Kidney (tissue), 14 donors: ENCODE data around the gene ZBTB8OS. TPM values are rescaled to one million over a fixed set of nuclear protein-coding genes. Genes with fewer than 3 reads are reported as not detected.
A peak's percentile ranks its signal among the peaks of the same experiment; 100 is the strongest.
"Not testable (repeated sequence)": the region's sequence is repeated elsewhere in the genome, so short reads cannot be mapped to it uniquely, and the experiment has no call there.

Experiments
- DNase-seq, 5 donors: peaks; one replicate each; pipeline ENCODE4 v3.0.0-alpha.2; 2013 to 2020
- FAIRE-seq: peaks from 2 replicates; lab custom pipeline; 2012; peaks lifted over from hg19 to GRCh38; lab: Jason Lieb, UNC
- H3K27ac ChIP-seq, 2 donors: one replicate each; pipeline ENCODE4 v1.7.0; 2013; ENCODE audit warnings: low read depth in 2 of 2, low read length in 2 of 2, inconsistent platforms in 1 of 2
- H3K27me3 ChIP-seq: one replicate; pipeline ENCODE4 v1.7.1; 2013; ENCODE audit warnings: low read length, inconsistent platforms; ENCODE audit not compliant: control insufficient read depth, insufficient read depth
- H3K36me3 ChIP-seq, 3 donors: one replicate each; pipeline versions ENCODE4 v1.7.0 to v1.7.1; 2013; ENCODE audit warnings: low read length in 3 of 3, control low read depth in 1 of 3, inconsistent platforms in 1 of 3; ENCODE audit not compliant: insufficient read depth in 3 of 3, control insufficient read depth in 2 of 3
- H3K4me1 ChIP-seq, 3 donors: one replicate each; pipeline versions ENCODE4 v1.7.0 to v1.7.1; 2013; ENCODE audit warnings: low read length in 3 of 3, inconsistent platforms in 1 of 3, low read depth in 1 of 3; ENCODE audit not compliant: control insufficient read depth in 2 of 3, insufficient read depth in 2 of 3
- H3K4me3 ChIP-seq, 3 donors: one replicate each; pipeline versions ENCODE4 v1.7.0 to v1.8.1; 2013; ENCODE audit warnings: low read length in 3 of 3, control low read depth in 1 of 3, inconsistent platforms in 1 of 3
- H3K9ac ChIP-seq, 3 donors: one replicate each; pipeline versions ENCODE4 v1.7.0 to v1.7.1; 2013; ENCODE audit warnings: low read length in 3 of 3, control low read depth in 1 of 3, inconsistent platforms in 1 of 3
- H3K9me3 ChIP-seq, 3 donors: one replicate each; pipeline versions ENCODE4 v1.7.0 to v1.7.1; 2013; ENCODE audit warnings: low read length in 3 of 3, control low read depth in 1 of 3, inconsistent platforms in 1 of 3; ENCODE audit not compliant: control insufficient read depth in 2 of 3, insufficient read depth in 1 of 3
- CTCF ChIP-seq: IDR thresholded peaks from 3 replicates; pipeline ENCODE4 v1.5.1; 2012; ENCODE audit warnings: mild to moderate bottlenecking, moderate library complexity, borderline replicate concordance; ENCODE audit not compliant: insufficient read depth; ENCODE audit errors: extremely low read depth
- intact Hi-C: fragments of 100-400 bp; cut with DNase I; formaldehyde crosslinking; loops from one replicate; pipeline ENCODE4 v1.11.1; 2022
- polyA plus RNA-seq: library from polyadenylated mRNA; stranded (reverse); fragments of 350-450 nt; fragmentation: Illumina TruSeq; extraction: RNeasy Lipid Tissue Mini Kit (QIAGEN cat#74804); gene quantifications from one replicate; pipeline ENCODE4 v1.2.3, GENCODE V29; 2014; ENCODE audit warnings: low read depth, low replicate concordance; ENCODE audit not compliant: insufficient read depth
- total RNA-seq: library from RNA; stranded (reverse); fragmentation: NEBNext Ultra II Directional; extraction: Animal tissue kit (Norgen Biotek cat#: 25700); gene quantifications from one replicate; pipeline ENCODE4 v1.2.1, GENCODE V29; 2021
- donor health status: control.
- donor health status: control.
- donor health status: control.
- donor health status: control.
- donor health status: control.
- donor health status: DM: yes; HTN: yes; CAD: no.
- donor health status: Normal renal cell carcinoma (clear cell type).

Gene ZBTB8OS
- total and polyA plus RNA-seq, 2 donors from 2014 or later, result 39.0 to 62.3 TPM

- no peak overlapping the region for H3K27ac ChIP-seq
- DNase-seq, result no peak
- FAIRE-seq, result no peak
Measured at GRCh38 chr1:32676945-32677344, 26.6 kb upstream of the ZBTB8OS start.

GRCh38 chr1:32668716-32669115 lies 18.4 kb upstream of the ZBTB8OS start:
- H3K4me3 ChIP-seq, H3K9me3 ChIP-seq, DNase-seq, H3K4me1 ChIP-seq, intact Hi-C loops, H3K27me3 ChIP-seq, H3K9ac ChIP-seq, H3K27ac ChIP-seq, FAIRE-seq: not testable (repeated sequence)
- peaks cover 13 to 52% (median 26%) of the 10 kb centered on the region in 3 donors for H3K36me3 ChIP-seq

More at GRCh38 chr1:32676945-32677344, 26.6 kb upstream of the ZBTB8OS start:
- Histone ChIP-seq H3K27me3 (no peaks in the 10 kb centered on the region), H3K4me1 (peaks cover 0 to 7% (median 0%) of the 10 kb centered on the region in 3 donors), H3K9ac (no peak overlapping the region), H3K4me3 (no peak overlapping the region), H3K9me3 (no peaks in the 10 kb centered on the region), H3K36me3 (peaks cover 22 to 38% (median 24%) of the 10 kb centered on the region in 3 donors)
- intact Hi-C loops, result no loop called here
- no peak for TF ChIP-seq CTCF

GRCh38 chr1:32666901-32667566 lies 16.7 kb upstream of the ZBTB8OS start:
- H3K27ac ChIP-seq, result no peak overlapping the region
- H3K4me3 ChIP-seq, result no peak overlapping the region
- H3K4me1 ChIP-seq, result no peaks in the 10 kb centered on the region
- H3K9me3 ChIP-seq, result no peaks in the 10 kb centered on the region
- H3K9ac ChIP-seq, result no peak overlapping the region
- no peaks in the 10 kb centered on the region for H3K27me3 ChIP-seq
- H3K36me3 ChIP-seq, result peaks cover 7 to 39% (median 16%) of the 10 kb centered on the region in 3 donors
- TF ChIP-seq CTCF, result no peak
- intact Hi-C loops, result no loop called here
- FAIRE-seq (no peak), DNase-seq (peak in 1 of 5 donors; percentile 7)

- no peak overlapping the region for H3K9ac ChIP-seq
- H3K36me3 ChIP-seq, result peaks cover 10 to 37% (median 12%) of the 10 kb centered on the region in 3 donors
- H3K27ac ChIP-seq, result no peak overlapping the region
- H3K4me3 ChIP-seq, result no peak overlapping the region
- FAIRE-seq, result no peak
- intact Hi-C loops, result no loop called here
- H3K4me1 ChIP-seq, result no peaks in the 10 kb centered on the region
- H3K27me3 ChIP-seq, result no peaks in the 10 kb centered on the region
- no peak for TF ChIP-seq CTCF
- no peaks in the 10 kb centered on the region for H3K9me3 ChIP-seq
- DNase-seq, result no peak
Measured at GRCh38 chr1:32665915-32666314, 15.6 kb upstream of the ZBTB8OS start.
